Suppressor macrophage treated with lipopolysaccharide for 4 hours (primary cell): ENCODE data around the gene CHODL.

Source experiments
- DNase-seq: peaks from one replicate; pipeline ENCODE4 v3.0.0-alpha.2; 2020

CHODL gene, protein sequence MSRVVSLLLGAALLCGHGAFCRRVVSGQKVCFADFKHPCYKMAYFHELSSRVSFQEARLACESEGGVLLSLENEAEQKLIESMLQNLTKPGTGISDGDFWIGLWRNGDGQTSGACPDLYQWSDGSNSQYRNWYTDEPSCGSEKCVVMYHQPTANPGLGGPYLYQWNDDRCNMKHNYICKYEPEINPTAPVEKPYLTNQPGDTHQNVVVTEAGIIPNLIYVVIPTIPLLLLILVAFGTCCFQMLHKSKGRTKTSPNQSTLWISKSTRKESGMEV

GRCh38 chr21:18244671-18245463 lies at the start of gene CHODL:
CHODL (plus strand) TSS chr21:18244833; CDS start chr21:18245224, 391 bp downstream.
- DNase-seq, result no peak

GRCh38 chr21:18204931-18205330 lies 39.7 kb upstream of the CHODL start:
- DNase-seq, result no peak

DNA sequence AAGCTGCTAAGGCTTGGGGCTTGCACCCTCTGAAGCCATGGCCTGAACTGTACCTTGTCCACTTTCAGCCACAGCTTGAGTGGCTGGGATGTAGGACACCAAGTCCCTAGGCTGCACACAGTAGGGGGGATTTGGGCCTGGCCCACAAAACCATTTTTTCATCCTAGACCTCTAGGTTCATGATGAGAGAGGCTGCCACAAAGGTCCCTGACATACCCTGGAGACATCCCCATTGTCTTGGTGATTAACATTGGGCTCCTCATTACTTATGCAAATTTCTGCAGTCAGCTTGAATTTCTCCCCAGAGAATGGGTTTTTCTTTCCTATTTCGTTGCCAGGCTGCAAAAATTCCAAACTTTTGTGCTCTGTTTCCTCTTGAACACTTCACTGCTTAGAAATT lies 26.3 kb upstream of the CHODL start:
- no peak for DNase-seq

- no peak for DNase-seq
Observed at GRCh38 chr21:18220498-18220897, 24.1 kb upstream of the CHODL start.

- no peak for DNase-seq
Observed at GRCh38 chr21:18222346-18222745, 22.3 kb upstream of the CHODL start.

DNA sequence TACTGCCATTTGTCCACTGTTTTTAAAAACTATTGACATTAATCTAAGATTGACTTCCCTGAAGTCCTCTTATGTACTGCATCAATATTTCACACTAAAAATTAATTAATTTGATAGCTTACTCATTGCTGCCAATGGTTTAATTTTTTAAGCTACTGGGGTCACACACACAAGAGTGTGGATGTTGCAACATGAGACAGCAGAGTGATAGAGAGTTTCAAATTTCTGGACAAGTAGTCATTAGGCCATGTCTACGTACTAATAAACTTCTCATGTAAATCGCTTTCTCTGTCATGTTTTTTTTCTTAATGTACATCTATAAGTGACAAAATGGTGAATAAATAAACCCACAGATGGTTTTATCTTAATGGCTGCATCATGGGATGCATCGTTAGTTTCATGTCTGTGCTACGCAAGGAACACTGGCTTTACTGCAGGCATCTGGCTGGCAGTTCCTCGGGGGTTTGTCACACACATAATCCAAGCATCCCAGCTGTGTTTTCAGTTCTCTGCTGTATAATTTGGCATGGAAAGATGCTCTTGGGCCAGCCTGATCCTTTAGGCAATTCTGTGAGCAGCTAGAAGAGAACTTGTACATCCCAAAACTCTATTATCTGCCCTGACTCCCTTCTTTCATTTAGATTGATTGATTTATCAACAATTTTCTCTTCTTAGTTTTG lies 16.4 kb upstream of the CHODL start:
- no peak for DNase-seq

DNA sequence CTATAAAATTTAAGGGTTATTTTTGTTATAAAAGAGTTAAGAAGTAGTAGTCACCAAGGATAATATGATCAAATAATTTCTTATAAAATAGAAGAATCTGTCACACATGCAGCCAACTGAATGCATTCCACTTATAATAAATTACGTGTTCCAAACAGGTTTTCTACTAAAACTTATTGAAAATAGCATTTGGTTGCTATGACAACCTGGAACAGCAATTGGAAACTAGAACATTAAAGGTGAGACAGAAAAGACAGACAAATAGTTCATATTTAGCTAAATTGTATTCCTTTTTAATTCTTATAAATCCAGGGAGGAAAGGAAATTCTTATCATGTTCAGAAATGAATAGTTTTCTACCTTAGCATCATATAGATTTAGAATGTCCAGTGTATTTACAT lies 9.1 kb upstream of the CHODL start:
- no peak for DNase-seq

- no peak for DNase-seq
Observed at GRCh38 chr21:18245464-18245967, 883 bp downstream of the CHODL start.

- DNase-seq, result no peak
Observed at GRCh38 chr21:18248171-18248570, 3.5 kb downstream of the CHODL start.

DNA sequence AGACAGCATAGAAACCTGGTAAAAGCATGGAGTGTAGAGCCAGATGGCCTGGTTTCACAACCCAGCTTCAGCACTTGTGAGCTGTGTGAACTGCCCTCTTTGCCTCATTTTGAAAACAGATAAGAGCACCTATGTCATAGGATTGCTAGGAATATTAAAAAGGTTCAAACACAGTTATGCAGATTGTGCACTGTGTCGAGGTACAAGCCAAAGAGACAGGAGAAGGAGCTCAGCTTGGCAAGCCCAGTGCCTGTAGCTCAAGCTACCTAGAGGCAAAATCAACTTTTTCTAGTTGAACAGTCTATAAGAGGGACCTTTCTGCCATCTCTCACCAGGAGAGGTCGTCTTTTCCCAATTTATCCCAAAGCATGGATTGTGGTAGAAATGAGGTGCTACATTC lies 5.0 kb downstream of the CHODL start:
- DNase-seq, result no peak

GRCh38 chr21:18251065-18251464 lies 6.4 kb downstream of the CHODL start:
- DNase-seq, result no peak

DNA sequence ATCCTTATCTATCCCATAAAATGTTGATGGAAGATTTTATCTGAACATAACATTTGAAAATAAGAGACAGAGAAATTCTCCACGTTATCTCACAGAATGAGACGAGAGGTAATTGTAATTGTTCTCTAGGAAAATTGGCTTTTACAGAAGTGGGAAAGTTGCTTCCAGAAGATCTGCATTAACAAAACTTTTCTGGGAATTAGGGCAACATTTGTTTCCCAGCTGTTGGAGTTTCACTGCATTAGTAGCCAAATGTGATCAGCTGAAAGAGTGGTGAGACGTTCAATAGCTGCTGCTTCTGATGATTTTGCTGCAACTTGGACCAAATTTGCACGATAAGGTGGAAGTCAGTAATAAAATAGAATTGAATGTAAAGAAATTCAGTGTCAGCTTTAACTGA lies 7.6 kb downstream of the CHODL start:
- no peak for DNase-seq

DNA sequence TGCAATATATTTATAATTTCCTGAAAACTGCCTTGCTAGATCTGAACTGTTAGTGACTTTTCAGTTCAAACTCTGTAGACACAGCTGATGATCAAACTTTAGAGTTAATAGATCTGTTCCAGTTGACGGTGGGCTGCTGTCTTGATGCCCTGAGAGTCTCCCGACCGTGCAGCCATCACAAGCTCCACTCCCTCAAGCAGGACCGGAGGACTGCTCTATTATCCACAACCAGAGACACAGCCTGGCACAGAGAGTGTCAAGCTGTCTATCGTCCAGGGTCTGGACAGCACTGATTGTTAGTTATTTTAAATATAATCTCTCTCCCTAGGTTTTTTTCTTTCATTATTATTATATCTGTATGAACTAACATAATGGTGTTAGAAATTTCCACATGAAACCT lies 8.0 kb downstream of the CHODL start:
- DNase-seq, result no peak

GRCh38 chr21:18253221-18253620 lies 8.6 kb downstream of the CHODL start:
- no peak for DNase-seq

DNA sequence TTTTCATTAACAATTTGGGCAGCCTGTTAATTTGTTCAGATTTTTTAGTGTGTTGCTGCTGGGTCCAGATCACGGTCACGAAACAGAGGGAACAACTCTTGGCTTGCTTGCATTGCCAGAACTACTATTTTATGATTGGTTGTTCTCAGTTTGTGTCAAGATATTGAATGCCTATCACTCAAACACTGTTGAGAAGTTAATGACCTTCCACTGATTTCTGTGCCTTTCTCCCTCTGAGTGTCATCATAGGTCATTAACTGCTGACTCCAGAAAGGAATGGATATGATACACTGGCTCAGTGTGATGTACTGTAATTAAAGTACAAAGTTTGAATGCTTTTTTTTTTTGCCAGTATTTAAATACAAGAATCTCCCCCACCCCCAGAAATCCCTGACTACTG lies 9.2 kb downstream of the CHODL start:
- no peak for DNase-seq

DNA sequence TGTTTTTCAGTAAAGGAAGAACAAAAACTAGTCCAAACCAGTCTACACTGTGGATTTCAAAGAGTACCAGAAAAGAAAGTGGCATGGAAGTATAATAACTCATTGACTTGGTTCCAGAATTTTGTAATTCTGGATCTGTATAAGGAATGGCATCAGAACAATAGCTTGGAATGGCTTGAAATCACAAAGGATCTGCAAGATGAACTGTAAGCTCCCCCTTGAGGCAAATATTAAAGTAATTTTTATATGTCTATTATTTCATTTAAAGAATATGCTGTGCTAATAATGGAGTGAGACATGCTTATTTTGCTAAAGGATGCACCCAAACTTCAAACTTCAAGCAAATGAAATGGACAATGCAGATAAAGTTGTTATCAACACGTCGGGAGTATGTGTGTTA lies 21.3 kb downstream of the CHODL start:
- DNase-seq, result no peak

- no peak for DNase-seq
Observed at GRCh38 chr21:18267496-18267895, 22.9 kb downstream of the CHODL start.

DNA sequence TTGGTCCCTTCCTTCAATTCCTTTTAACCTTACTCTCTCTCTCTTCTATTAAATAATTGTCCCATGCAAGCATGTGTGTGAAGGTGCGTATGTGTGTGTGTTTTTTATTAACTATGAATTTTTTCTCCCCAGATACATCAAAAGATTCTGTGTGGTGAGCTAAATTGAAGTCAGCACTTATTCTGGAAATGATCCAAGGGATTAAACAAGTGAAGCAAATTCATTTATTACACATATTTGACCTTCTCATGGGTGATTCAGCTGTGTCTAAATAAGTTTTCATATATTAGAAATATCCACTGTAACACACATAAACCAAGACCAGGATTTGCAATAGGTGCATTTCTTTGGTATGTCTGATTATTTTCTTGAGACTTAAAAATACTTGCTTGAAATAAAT lies 24.3 kb downstream of the CHODL start:
- no peak for DNase-seq

GRCh38 chr21:18269856-18270255 lies 25.2 kb downstream of the CHODL start:
- no peak for DNase-seq

GRCh38 chr21:18273400-18273799 lies 28.8 kb downstream of the CHODL start:
- DNase-seq, result no peak

GRCh38 chr21:18274370-18274769 lies 29.7 kb downstream of the CHODL start:
- DNase-seq, result no peak

GRCh38 chr21:18275781-18276180 lies 31.1 kb downstream of the CHODL start:
- no peak for DNase-seq

GRCh38 chr21:18285379-18285778 lies 40.7 kb downstream of the CHODL start:
- no peak for DNase-seq

- DNase-seq, result no peak
Observed at GRCh38 chr21:18289876-18290275, 45.2 kb downstream of the CHODL start.
